Activated naive CD8-positive, alpha-beta T cell (primary cell): ENCODE data around the gene SLC39A10.

ENCODE experiments used
- H3K27ac Mint-ChIP-seq: one replicate; pipeline ENCODE4 v1.8.0; 2021; ENCODE audit warnings: mixed read lengths
- H3K27me3 Mint-ChIP-seq: one replicate; pipeline ENCODE4 v1.8.0; 2021; ENCODE audit warnings: mixed read lengths
- H3K36me3 Mint-ChIP-seq: one replicate; pipeline ENCODE4 v1.8.0; 2021; ENCODE audit warnings: mixed read lengths
- H3K4me1 Mint-ChIP-seq: one replicate; pipeline ENCODE4 v1.8.0; 2021; ENCODE audit warnings: low read depth, mixed read lengths
- H3K4me3 Mint-ChIP-seq: one replicate; pipeline ENCODE4 v1.8.0; 2021; ENCODE audit warnings: mild to moderate bottlenecking, mixed read lengths
- H3K9me3 Mint-ChIP-seq: one replicate; pipeline ENCODE4 v1.8.0; 2021; ENCODE audit warnings: low read depth, mixed read lengths

SLC39A10 gene

GRCh38 chr2:195656859-195657633 is at the start of gene SLC39A10:
TSS of gene SLC39A10 (plus strand) at chr2:195657226. CDS start at chr2:195680043, 22,817 bp downstream.
- H3K36me3 Mint-ChIP-seq, result peaks cover 6% of the 10 kb centered on the region
- H3K9me3 Mint-ChIP-seq, result no peaks in the 10 kb centered on the region
- H3K4me3 Mint-ChIP-seq, result peak within 1 kb of the TSS; percentile 94
- peak within 1 kb of the TSS; percentile 99 for H3K27ac Mint-ChIP-seq
- H3K27me3 Mint-ChIP-seq, result no peaks in the 10 kb centered on the region
- peaks cover 35% of the 10 kb centered on the region for H3K4me1 Mint-ChIP-seq

- H3K36me3 Mint-ChIP-seq, result no peaks in the 10 kb centered on the region
These were observed 48.1 kb upstream of the SLC39A10 start for GRCh38 chr2:195608768-195609454.

GRCh38 chr2:195610717-195611116 is 46.3 kb upstream of the SLC39A10 start:
- H3K27me3 Mint-ChIP-seq, result no peaks in the 10 kb centered on the region
- H3K4me3 Mint-ChIP-seq, result no peak overlapping the region
- H3K9me3 Mint-ChIP-seq, result no peaks in the 10 kb centered on the region
- H3K36me3 Mint-ChIP-seq, result no peaks in the 10 kb centered on the region
- H3K27ac Mint-ChIP-seq, result no peak overlapping the region
- H3K4me1 Mint-ChIP-seq, result peaks cover 13% of the 10 kb centered on the region

More at GRCh38 chr2:195608768-195609454, 48.1 kb upstream of the SLC39A10 start:
- Mint-ChIP-seq H3K27me3 (no peaks in the 10 kb centered on the region), H3K4me1 (peaks cover 14% of the 10 kb centered on the region), H3K9me3 (no peaks in the 10 kb centered on the region), H3K4me3 (no peak overlapping the region), H3K27ac (no peak overlapping the region)

GRCh38 chr2:195612611-195613495 is 44.2 kb upstream of the SLC39A10 start:
- H3K27ac Mint-ChIP-seq, result no peak overlapping the region
- no peaks in the 10 kb centered on the region for H3K9me3 Mint-ChIP-seq
- no peaks in the 10 kb centered on the region for H3K36me3 Mint-ChIP-seq
- no peak overlapping the region for H3K4me3 Mint-ChIP-seq
- no peaks in the 10 kb centered on the region for H3K27me3 Mint-ChIP-seq
- H3K4me1 Mint-ChIP-seq, result peaks cover 13% of the 10 kb centered on the region

GRCh38 chr2:195613922-195614321 is 43.1 kb upstream of the SLC39A10 start:
- peaks cover 13% of the 10 kb centered on the region for H3K4me1 Mint-ChIP-seq
- H3K27me3 Mint-ChIP-seq, result no peaks in the 10 kb centered on the region
- no peaks in the 10 kb centered on the region for H3K36me3 Mint-ChIP-seq
- H3K9me3 Mint-ChIP-seq, result no peaks in the 10 kb centered on the region
- H3K27ac Mint-ChIP-seq, result peak overlapping the region; percentile 41
- H3K4me3 Mint-ChIP-seq, result no peak overlapping the region

GRCh38 chr2:195619590-195619989 is 37.4 kb upstream of the SLC39A10 start:
- Mint-ChIP-seq H3K36me3 (peaks cover 2% of the 10 kb centered on the region), H3K27ac (no peak overlapping the region), H3K27me3 (no peaks in the 10 kb centered on the region), H3K4me1 (peaks cover 4% of the 10 kb centered on the region), H3K4me3 (no peak overlapping the region), H3K9me3 (no peaks in the 10 kb centered on the region)

GRCh38 chr2:195620501-195620900 is 36.5 kb upstream of the SLC39A10 start:
- Mint-ChIP-seq H3K27me3 (no peaks in the 10 kb centered on the region), H3K4me3 (no peak overlapping the region), H3K9me3 (no peaks in the 10 kb centered on the region), H3K36me3 (peaks cover 2% of the 10 kb centered on the region), H3K4me1 (peaks cover 4% of the 10 kb centered on the region), H3K27ac (no peak overlapping the region)

GRCh38 chr2:195622966-195623365 is 34.1 kb upstream of the SLC39A10 start:
- Mint-ChIP-seq H3K36me3 (peaks cover 2% of the 10 kb centered on the region), H3K4me1 (peaks cover 6% of the 10 kb centered on the region), H3K4me3 (no peak overlapping the region), H3K27me3 (no peaks in the 10 kb centered on the region), H3K27ac (no peak overlapping the region), H3K9me3 (no peaks in the 10 kb centered on the region)

- H3K36me3 Mint-ChIP-seq, result peaks cover 2% of the 10 kb centered on the region
- H3K4me3 Mint-ChIP-seq, result no peak overlapping the region
- no peak overlapping the region for H3K27ac Mint-ChIP-seq
- no peaks in the 10 kb centered on the region for H3K27me3 Mint-ChIP-seq
- H3K9me3 Mint-ChIP-seq, result no peaks in the 10 kb centered on the region
- H3K4me1 Mint-ChIP-seq, result peaks cover 2% of the 10 kb centered on the region
These were observed 30.5 kb upstream of the SLC39A10 start for GRCh38 chr2:195626507-195626906.

GRCh38 chr2:195628666-195629065 is 28.4 kb upstream of the SLC39A10 start:
- no peak overlapping the region for H3K27ac Mint-ChIP-seq
- H3K4me3 Mint-ChIP-seq, result no peak overlapping the region
- peaks cover 7% of the 10 kb centered on the region for H3K4me1 Mint-ChIP-seq
- H3K36me3 Mint-ChIP-seq, result no peaks in the 10 kb centered on the region
- H3K9me3 Mint-ChIP-seq, result no peaks in the 10 kb centered on the region
- H3K27me3 Mint-ChIP-seq, result no peaks in the 10 kb centered on the region

GRCh38 chr2:195632856-195633572 is 24.0 kb upstream of the SLC39A10 start:
- Mint-ChIP-seq H3K27ac (no peak overlapping the region), H3K36me3 (peaks cover 2% of the 10 kb centered on the region), H3K9me3 (no peaks in the 10 kb centered on the region), H3K4me1 (peaks cover 9% of the 10 kb centered on the region), H3K27me3 (no peaks in the 10 kb centered on the region), H3K4me3 (no peak overlapping the region)

- Mint-ChIP-seq H3K27me3 (no peaks in the 10 kb centered on the region), H3K27ac (no peak overlapping the region), H3K4me3 (no peak overlapping the region), H3K36me3 (peaks cover 2% of the 10 kb centered on the region), H3K9me3 (no peaks in the 10 kb centered on the region), H3K4me1 (peaks cover 9% of the 10 kb centered on the region)
These were observed 23.5 kb upstream of the SLC39A10 start for GRCh38 chr2:195633573-195633870.

GRCh38 chr2:195633974-195634373 is 23.1 kb upstream of the SLC39A10 start:
- Mint-ChIP-seq H3K36me3 (peaks cover 2% of the 10 kb centered on the region), H3K4me3 (no peak overlapping the region), H3K9me3 (no peaks in the 10 kb centered on the region), H3K4me1 (peaks cover 9% of the 10 kb centered on the region), H3K27me3 (no peaks in the 10 kb centered on the region), H3K27ac (no peak overlapping the region)

- H3K36me3 Mint-ChIP-seq, result peaks cover 2% of the 10 kb centered on the region
- no peaks in the 10 kb centered on the region for H3K9me3 Mint-ChIP-seq
- H3K4me3 Mint-ChIP-seq, result no peak overlapping the region
- H3K4me1 Mint-ChIP-seq, result peaks cover 9% of the 10 kb centered on the region
- H3K27me3 Mint-ChIP-seq, result no peaks in the 10 kb centered on the region
- H3K27ac Mint-ChIP-seq, result no peak overlapping the region
These were observed 20.1 kb upstream of the SLC39A10 start for GRCh38 chr2:195636890-195637289.
